Measurements from ENCODE around the gene USP46. TPM values are rescaled to one million over a fixed set of nuclear protein-coding genes. Genes with fewer than 3 reads are reported as not detected.

USP46 gene
- total RNA-seq, 1 experiment from 2014 or later: 48.1 TPM

- TF ChIP-seq NR1H2 (CRISPR knock-in tag; IDR thresholded peaks at IDR 0.05) (no peak), FOXK1 (CRISPR knock-in tag; IDR thresholded peaks at IDR 0.05) (no peak), ZNF423 (CRISPR knock-in tag; IDR thresholded peaks at IDR 0.05) (no peak), NR3C1 (CRISPR knock-in tag; conservative IDR thresholded peaks at IDR 0.05; ENCODE audit: low read depth) (no peak), EMX1 (CRISPR knock-in tag; IDR thresholded peaks at IDR 0.05) (no peak), ZNF532 (CRISPR knock-in tag; IDR thresholded peaks at IDR 0.05; ENCODE audit: borderline replicate concordance) (no peak), USF2 (CRISPR knock-in tag; IDR thresholded peaks at IDR 0.05) (no peak), NFYB (CRISPR knock-in tag; conservative IDR thresholded peaks at IDR 0.05; ENCODE audit: low read depth) (no peak), CREM (CRISPR knock-in tag; IDR thresholded peaks at IDR 0.05) (no peak), OVOL2 (CRISPR knock-in tag; IDR thresholded peaks at IDR 0.05; ENCODE audit: borderline replicate concordance) (no peak)
- TF ChIP-seq, protein P1, sequence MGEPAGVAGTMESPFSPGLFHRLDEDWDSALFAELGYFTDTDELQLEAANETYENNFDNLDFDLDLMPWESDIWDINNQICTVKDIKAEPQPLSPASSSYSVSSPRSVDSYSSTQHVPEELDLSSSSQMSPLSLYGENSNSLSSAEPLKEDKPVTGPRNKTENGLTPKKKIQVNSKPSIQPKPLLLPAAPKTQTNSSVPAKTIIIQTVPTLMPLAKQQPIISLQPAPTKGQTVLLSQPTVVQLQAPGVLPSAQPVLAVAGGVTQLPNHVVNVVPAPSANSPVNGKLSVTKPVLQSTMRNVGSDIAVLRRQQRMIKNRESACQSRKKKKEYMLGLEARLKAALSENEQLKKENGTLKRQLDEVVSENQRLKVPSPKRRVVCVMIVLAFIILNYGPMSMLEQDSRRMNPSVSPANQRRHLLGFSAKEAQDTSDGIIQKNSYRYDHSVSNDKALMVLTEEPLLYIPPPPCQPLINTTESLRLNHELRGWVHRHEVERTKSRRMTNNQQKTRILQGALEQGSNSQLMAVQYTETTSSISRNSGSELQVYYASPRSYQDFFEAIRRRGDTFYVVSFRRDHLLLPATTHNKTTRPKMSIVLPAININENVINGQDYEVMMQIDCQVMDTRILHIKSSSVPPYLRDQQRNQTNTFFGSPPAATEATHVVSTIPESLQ (CRISPR knock-in tag; IDR thresholded peaks at IDR 0.05): no peak
Measured at GRCh38 chr4:52628974-52629373, 30.1 kb downstream of the USP46 start (continued).

- DNase-seq (ENCODE audit: low spot score) (no peak), ATAC-seq (no peak)
- ChIA-PET CTCF (no interaction called here), POLR2A (no interaction called here)
- peaks cover 45% of the 10 kb centered on the region for H3K36me3 Mint-ChIP-seq
- H3K4me1 Mint-ChIP-seq: peaks cover 7% of the 10 kb centered on the region
- no peaks in the 10 kb centered on the region for H3K27me3 Mint-ChIP-seq (ENCODE audit: low read depth)
- H3K4me3 Mint-ChIP-seq: no peak overlapping the region
- TF ChIP-seq ETV6 (CRISPR knock-in tag; IDR thresholded peaks at IDR 0.05) (no peak), ZNF219 (CRISPR knock-in tag; IDR thresholded peaks at IDR 0.05; ENCODE audit: borderline replicate concordance) (no peak), NFYB (CRISPR knock-in tag; conservative IDR thresholded peaks at IDR 0.05; ENCODE audit: low read depth) (no peak)
- TF ChIP-seq, protein P1 (CRISPR knock-in tag; IDR thresholded peaks at IDR 0.05): no peak
- TF ChIP-seq, protein P2, sequence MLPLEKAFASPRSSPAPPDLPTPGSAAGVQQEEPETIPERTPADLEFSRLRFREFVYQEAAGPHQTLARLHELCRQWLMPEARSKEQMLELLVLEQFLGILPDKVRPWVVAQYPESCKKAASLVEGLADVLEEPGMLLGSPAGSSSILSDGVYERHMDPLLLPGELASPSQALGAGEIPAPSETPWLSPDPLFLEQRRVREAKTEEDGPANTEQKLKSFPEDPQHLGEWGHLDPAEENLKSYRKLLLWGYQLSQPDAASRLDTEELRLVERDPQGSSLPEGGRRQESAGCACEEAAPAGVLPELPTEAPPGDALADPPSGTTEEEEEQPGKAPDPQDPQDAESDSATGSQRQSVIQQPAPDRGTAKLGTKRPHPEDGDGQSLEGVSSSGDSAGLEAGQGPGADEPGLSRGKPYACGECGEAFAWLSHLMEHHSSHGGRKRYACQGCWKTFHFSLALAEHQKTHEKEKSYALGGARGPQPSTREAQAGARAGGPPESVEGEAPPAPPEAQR (CRISPR knock-in tag; IDR thresholded peaks at IDR 0.05): no peak
- peak overlapping the region; percentile 68; the same call in 1 of the 2 replicates for H3K27ac Mint-ChIP-seq
- no peaks in the 10 kb centered on the region for H3K9me3 Mint-ChIP-seq
Measured at GRCh38 chr4:52628543-52628942, 30.6 kb downstream of the USP46 start.
